ENCODE results near the gene FGR. TPM values are rescaled to one million over a fixed set of nuclear protein-coding genes. Genes with fewer than 3 reads are reported as not detected.

FGR gene
- total and polyA plus RNA-seq, 8 donors = 0.51 to 6.8 (median 3.1) TPM

GRCh38 chr1:27562534-27563340 is 72.2 kb downstream of the FGR start:
- Histone ChIP-seq H3K4me3 (no peak overlapping the region), H3K27ac (peak overlapping the region; percentile 77 to 91 (median 82)), H3K27me3 (no peaks in the 10 kb centered on the region), H3K9me3 (no peaks in the 10 kb centered on the region), H3K36me3 (no peaks in the 10 kb centered on the region), H3K4me1 (peaks cover 35 to 58% (median 36%) of the 10 kb centered on the region in 3 donors)
- FAIRE-seq (no peak), DNase-seq (peak in 1 of 6 donors; percentile 38), ATAC-seq (no peak)
- WGBS, 2 donors = 72 to 77% methylated on average over 18 of the region's 18 CpGs
- no peak for TF ChIP-seq CTCF (IDR thresholded peaks at IDR 0.05)
- intact Hi-C loops (cut with DNase I) = no loop called here

Other genes with a start within 250 kb of the FGR start
- gene GPR3, start 242.6 kb downstream of the FGR start, total RNA-seq = under 1 TPM in 3 of 6 donors, not detected in 3; 0.09 to 0.28 (median 0.21) TPM
- under 1 TPM; 0.30 to 0.52 TPM for gene GPR3, start 242.6 kb downstream of the FGR start, polyA plus RNA-seq
- gene WASF2, start 145.0 kb downstream of the FGR start, total RNA-seq = 10 to 100 TPM; 42.2 to 83.2 (median 54.5) TPM
- gene WASF2, start 145.0 kb downstream of the FGR start, polyA plus RNA-seq = 10 to 100 TPM; 13.5 to 16.1 TPM
- 10 to 100 TPM; 10.4 to 22.4 (median 13.7) TPM for gene AHDC1, start 31.0 kb downstream of the FGR start, total RNA-seq
- gene AHDC1, start 31.0 kb downstream of the FGR start, polyA plus RNA-seq = 10 to 100 TPM; 16.3 to 27.5 TPM
- 10 to 100 TPM in 5 of 6 donors, 1 to 10 TPM in 1; 7.8 to 67.4 (median 28.8) TPM for gene IFI6, start 37.0 kb upstream of the FGR start, total RNA-seq
- 100 to 1,000 TPM in 1 of 2 donors, 10 to 100 TPM in 1; 54.6 to 186 TPM for gene IFI6, start 37.0 kb upstream of the FGR start, polyA plus RNA-seq
- gene FAM76A, start 90.8 kb upstream of the FGR start, total RNA-seq = 1 to 10 TPM; 5.0 to 8.7 (median 6.4) TPM
- 1 to 10 TPM; 4.3 to 6.4 TPM for gene FAM76A, start 90.8 kb upstream of the FGR start, polyA plus RNA-seq
- 10 to 100 TPM; 15.4 to 24.3 (median 19.5) TPM for gene STX12, start 138.0 kb upstream of the FGR start, total RNA-seq
- 10 to 100 TPM; 13.6 to 21.2 TPM for gene STX12, start 138.0 kb upstream of the FGR start, polyA plus RNA-seq
- gene PPP1R8, start 195.6 kb upstream of the FGR start, total RNA-seq = 10 to 100 TPM in 4 of 6 donors, 1 to 10 TPM in 2; 8.1 to 16.6 (median 11.7) TPM
- 10 to 100 TPM in 1 of 2 donors, 1 to 10 TPM in 1; 9.9 to 17.4 TPM for gene PPP1R8, start 195.6 kb upstream of the FGR start, polyA plus RNA-seq
- gene THEMIS2, start 237.4 kb upstream of the FGR start, total RNA-seq = 10 to 100 TPM in 2 of 6 donors, 1 to 10 TPM in 3, under 1 TPM in 1; 0.98 to 19.1 (median 5.3) TPM
- 1 to 10 TPM; 4.3 to 5.7 TPM for gene THEMIS2, start 237.4 kb upstream of the FGR start, polyA plus RNA-seq

All from pancreas (tissue), 10 donors.